GM21737 (cell line): ENCODE data around the gene POC1A.

Source experiments
- ATAC-seq: cut with Tn5 transposase; IDR thresholded peaks from one replicate; pipeline ENCODE4 v1.9.1; 2021; ENCODE audit warnings: mild to moderate bottlenecking, moderate library complexity; ENCODE audit not compliant: unreplicated experiment

POC1A gene

GRCh38 chr3:52108302-52109232 is 45.7 kb downstream of the POC1A start:
- no peak for ATAC-seq

GRCh38 chr3:52106951-52107611 is 47.1 kb downstream of the POC1A start:
- ATAC-seq = no peak

DNA sequence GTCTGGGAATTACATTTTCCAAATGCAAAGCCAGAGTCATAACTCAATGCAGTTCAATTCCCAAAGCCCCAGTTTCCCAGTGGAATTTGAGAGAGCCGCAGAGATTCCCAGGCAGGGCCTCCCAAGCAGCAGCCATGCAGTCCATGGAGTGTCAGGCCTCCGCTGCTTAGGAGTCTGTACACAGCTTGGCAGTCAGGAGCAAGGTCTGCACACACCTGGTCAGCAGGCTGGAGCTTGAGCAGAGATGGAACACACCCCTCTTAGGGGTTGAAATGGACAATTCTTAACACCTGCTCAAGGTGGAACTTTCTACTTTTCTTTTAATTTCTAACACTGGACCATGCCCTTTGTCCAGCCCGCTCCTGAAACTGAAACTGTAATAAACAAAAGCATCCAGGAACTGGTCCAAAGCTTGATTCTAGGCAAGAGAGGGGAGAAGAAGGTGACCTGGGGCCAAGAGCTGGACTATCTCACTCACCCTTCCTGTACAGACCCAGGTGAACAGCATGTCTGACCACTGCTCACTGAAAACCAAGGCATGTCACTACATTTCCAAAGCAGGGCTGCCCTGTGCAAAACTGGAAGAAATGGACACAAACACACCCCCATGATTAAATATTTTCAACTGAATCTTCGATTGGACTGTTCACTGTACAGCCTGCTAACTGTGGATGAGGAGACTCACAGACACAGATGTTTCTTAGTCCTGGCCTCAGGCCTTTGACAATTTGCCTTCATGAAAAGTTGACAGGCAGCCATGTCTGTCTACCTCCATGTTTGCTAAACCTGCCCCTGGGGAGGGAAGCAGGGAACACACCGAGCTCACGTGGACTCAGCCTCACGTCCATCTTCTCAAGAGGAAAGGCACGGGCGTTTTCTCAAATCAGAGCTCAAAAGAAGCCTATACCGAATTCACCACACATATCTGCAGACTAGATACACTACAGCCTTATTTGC is 49.3 kb downstream of the POC1A start:
- ATAC-seq = no peak

DNA sequence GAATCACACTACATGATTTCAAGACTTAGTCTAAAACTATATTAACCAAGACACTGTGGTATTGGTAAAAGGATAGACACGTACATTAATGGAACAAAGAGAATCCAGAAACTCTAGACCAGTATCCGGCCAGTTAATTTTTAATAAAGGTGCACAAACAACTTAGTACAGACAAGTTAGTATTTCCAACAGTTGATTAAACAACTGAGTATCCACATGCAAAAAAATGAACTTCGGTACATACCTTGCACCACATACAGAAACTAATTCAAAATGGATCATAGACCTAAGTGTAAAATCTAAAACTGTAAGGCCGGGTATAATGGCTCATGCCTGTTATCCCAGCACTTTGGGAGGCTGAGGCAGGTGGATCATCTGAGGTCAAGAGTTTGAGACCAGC is 51.3 kb downstream of the POC1A start:
- no peak for ATAC-seq

DNA sequence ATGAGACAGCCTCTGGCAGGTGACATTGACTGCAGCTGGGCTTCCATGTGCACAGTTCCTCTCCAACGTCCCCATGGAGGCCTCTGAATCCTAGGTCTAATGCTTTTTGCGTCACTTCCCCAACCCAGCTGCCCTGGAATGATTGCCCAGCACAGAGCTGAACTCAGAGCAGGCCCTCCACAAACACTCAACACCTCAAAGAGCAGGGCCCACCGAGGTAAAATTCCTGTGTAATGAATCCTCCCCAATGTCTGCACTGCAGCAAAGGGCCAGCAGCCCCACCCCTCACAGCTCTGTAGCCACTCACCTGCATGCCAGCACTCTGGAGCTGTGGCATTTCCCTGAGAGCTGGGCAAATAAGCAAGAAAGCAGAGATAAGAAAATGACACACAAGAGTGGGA is 55.2 kb downstream of the POC1A start:
- no peak for ATAC-seq

DNA sequence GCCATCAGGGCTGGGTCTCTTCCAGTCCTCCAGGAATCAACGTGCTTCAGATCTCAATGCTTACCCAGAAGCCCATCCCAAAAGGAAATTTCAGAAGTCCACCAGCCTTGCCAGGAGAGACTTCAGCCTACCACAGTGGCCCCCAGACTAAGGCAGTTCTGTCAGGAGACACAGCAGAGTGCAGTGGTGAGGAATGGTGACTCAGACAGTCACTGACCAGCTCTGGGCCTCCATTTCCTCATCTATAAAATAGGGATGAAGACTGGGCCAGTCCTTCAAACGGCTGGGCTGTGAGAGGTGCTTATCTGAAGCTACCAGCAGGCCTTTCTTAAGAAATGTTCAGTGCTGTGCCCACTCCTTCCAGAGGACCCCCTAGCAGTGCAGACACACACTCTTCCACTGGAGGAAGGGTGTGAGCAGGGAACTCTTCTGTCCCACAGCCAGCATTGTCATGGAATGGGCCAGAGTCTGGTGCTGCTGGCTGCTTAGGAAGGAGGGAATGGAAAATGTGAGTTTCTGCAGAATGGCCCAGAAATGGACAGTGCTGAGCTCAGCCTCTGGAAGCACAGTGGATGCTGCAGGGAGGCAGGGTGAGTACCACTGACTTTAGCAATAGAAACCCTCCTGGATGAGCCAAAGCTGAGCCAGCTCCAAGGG is 56.2 kb downstream of the POC1A start:
- no peak for ATAC-seq

- no peak for ATAC-seq
Measured at GRCh38 chr3:52095990-52096775, 58.0 kb downstream of the POC1A start.

DNA sequence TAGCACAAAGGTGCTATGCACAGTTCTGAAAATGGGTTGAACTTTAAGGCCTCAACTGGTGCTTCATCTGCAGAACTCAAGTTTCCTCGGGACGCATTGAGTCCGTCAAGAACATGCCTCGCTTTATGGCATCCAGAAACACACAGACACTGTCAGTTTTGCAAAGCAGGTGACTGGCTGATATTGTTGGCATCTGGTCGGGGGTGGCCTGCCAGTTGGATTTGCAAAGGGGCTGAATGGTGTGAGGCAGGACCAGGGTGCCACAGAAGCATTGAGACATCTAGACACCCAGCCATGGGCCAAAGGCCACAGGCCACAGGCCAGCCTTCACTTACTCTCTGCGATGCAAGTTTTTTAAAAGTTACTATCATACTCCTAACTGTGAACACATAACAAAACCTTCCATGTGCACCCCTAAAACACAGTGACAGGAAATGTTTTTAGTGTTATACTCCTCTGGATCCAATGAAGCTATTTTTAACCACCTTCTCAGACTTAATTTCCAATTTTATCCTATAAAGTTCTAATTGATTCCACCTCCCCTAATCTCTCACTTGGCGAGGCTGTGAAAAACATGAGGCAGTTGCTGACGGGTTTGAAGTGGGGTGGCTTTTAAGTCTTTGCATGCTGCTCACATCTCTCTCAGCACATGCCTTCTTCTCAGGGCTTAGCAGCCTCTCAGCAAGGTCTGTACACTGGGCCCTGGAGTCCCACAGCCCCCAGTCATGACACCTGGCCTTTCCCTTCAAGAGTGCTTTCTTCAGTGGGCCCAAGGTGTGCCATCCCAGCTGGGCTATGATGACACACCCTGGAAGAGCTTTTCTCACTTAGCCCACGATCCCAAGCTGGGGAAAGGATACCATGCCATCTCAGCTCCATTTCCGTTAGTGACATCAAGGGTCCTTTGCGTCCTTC is 59.4 kb downstream of the POC1A start:
- ATAC-seq = no peak

DNA sequence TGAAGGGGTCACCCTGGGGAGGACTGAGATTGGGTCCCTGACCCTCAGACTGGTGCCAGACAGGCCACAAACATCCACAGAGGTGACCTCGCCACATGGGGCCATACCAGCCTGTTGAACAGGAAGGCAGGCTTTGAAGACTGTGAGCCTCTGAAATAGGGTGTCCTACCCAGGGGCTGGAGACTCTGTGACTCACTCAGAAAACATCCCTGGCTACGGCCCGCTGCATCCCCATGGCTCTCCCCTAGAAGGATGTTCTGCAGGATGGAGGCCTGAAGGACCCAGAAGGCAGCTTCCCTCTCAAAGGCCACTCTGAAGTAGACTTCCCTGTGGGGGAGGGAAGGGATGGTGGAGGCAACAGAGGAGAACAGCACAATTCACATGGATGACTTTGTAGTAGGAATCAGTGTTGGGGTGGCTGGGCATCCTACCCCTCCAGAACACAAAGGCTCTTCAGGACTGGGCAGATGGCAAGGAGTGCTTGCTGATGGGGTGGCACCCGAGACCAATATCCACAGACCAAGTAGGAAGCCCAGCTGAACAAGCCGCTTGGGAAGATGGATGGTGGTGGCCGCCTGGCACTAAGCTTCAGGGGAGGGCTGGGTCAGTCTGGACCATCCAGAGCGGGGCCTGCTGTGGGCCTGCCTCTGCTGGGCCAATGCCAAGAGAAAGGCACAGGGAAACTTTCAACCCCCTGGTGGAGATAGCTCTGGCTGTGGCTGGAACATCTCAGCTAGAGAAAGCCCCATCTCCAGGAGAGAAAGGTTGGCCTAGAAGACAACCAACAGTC is 60.3 kb downstream of the POC1A start:
- ATAC-seq = no peak

- ATAC-seq = no peak
Measured at GRCh38 chr3:52092891-52093290, 61.3 kb downstream of the POC1A start.

- ATAC-seq = no peak
Measured at GRCh38 chr3:52092271-52092660, 62.0 kb downstream of the POC1A start.

GRCh38 chr3:52091586-52092270 is 62.5 kb downstream of the POC1A start:
- ATAC-seq = no peak

DNA sequence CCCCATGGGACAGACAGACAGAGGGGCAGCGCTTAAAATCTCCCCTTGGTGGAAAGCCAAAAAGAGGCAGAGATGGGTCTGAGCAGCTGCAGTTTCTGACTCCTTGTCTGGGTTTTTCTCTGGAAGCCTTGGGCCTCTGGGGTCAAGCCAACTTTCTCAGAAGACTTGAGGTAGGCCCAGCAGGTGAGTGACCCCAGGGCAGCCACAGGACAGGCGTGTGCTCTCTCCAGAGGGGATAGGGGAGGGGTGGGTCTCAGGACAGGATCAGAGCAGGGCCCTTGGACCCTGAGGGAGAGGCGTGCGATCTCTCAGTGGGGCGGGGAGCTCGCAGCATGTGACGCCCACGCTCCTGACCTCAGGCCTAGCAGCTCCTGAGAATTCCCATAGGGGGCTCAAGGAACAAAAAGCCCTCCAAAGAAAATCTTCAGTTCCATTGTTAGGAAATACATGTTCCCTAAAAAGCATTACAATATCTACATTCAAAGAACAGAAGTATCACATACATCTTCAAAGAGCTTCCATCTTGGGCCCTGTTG is 63.2 kb downstream of the POC1A start:
- ATAC-seq = no peak

DNA sequence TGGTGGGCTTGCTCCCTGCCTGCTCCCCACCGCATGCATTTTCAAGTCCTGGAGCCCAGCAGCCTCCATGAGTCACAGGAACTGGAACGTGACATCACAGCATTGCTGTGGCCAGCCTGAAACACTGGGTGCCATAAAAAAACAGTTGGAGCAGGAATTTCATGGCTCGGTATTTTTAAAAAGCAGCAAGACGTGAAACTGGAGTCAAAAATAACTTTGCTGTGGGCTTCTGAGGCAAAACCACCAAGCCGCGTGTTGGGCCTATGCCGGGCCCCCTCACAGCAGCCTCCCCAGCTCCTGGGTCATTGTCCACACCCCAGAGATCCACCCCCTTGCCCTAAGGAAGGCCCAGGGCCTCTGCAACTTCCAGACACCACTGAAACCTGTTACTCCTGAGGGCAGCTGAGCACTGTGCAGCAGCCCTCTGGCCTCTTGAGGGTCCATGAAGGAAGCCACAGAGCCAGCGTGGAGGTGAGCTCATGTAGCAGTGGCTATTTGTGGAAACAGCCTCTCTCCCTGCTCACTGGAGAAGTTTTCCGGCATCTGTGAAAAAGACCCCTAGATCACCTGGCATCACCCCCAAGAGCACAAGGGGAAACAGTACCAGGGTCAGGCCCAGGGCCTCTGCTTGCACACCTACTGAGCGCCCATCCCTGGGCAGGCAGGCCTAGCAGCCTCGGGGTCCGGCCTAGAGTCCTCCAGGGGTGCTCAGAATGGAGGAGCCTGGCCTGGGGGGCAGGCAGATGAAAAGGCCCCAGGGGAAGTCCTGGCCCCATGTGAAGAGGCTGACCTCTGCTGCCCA is 63.9 kb downstream of the POC1A start:
- no peak for ATAC-seq

- ATAC-seq = no peak
Measured at GRCh38 chr3:52089691-52090090, 64.5 kb downstream of the POC1A start.
